MM.1S (cell line): Measurements from ENCODE around the gene MAP4.

Source experiments
- DNase-seq: peaks from one replicate; pipeline ENCODE4 v3.0.0-alpha.2; 2015
- H2AFZ ChIP-seq: fragments of 300-600 bp; sonication (generic); 2 replicates; pipeline ENCODE4 v1.6.0; 2016; ENCODE audit warnings: antibody characterized with exemption, low read length
- H3F3A ChIP-seq: fragments of 300-600 bp; sonication (generic); 2 replicates; pipeline ENCODE4 v1.6.1; 2016; ENCODE audit warnings: mild to moderate bottlenecking, antibody characterized with exemption, low read length, moderate library complexity, mixed read lengths; ENCODE audit not compliant: insufficient read depth
- H3K27ac ChIP-seq: fragments of 300-600 bp; sonication (generic); 2 replicates; pipeline ENCODE4 v1.5.1; 2016; ENCODE audit warnings: mild to moderate bottlenecking, low read length
- H3K27me3 ChIP-seq: fragments of 300-600 bp; sonication (generic); replicated peaks from 2 replicates; pipeline ENCODE4 v1.6.0; 2016; ENCODE audit warnings: low read length; ENCODE audit not compliant: insufficient read depth
- H3K36me3 ChIP-seq: fragments of 300-600 bp; sonication (generic); replicated peaks from 2 replicates; pipeline ENCODE4 v1.6.1; 2016; ENCODE audit warnings: mild to moderate bottlenecking, low read length, mixed read lengths; ENCODE audit not compliant: insufficient read depth
- H3K4me1 ChIP-seq: fragments of 300-600 bp; sonication (generic); 2 replicates; pipeline ENCODE4 v1.6.1; 2016; ENCODE audit warnings: low read length, mixed read lengths
- H3K4me2 ChIP-seq: fragments of 300-600 bp; sonication (generic); 2 replicates; pipeline ENCODE4 v1.6.0; 2016; ENCODE audit warnings: low read depth, low read length
- H3K4me3 ChIP-seq: fragments of 300-600 bp; sonication (generic); 2 replicates; pipeline ENCODE4 v1.5.1; 2016; ENCODE audit warnings: low read length, mixed read lengths
- H3K79me2 ChIP-seq: fragments of 300-600 bp; sonication (generic); 2 replicates; pipeline ENCODE4 v1.6.1; 2016; ENCODE audit warnings: mixed run types, low read length, mixed read lengths
- H3K9ac ChIP-seq: fragments of 300-600 bp; sonication (generic); 2 replicates; pipeline ENCODE4 v1.6.1; 2016; ENCODE audit warnings: low read length, mixed read lengths
- H3K9me2 ChIP-seq: fragments of 300-600 bp; sonication (generic); replicated peaks from 2 replicates; pipeline ENCODE4 v1.6.1; 2016; ENCODE audit warnings: mild to moderate bottlenecking, low read length, mixed read lengths; ENCODE audit not compliant: insufficient read depth
- H3K9me3 ChIP-seq: fragments of 300-600 bp; sonication (generic); replicated peaks from 2 replicates; pipeline ENCODE4 v1.6.1; 2016; ENCODE audit warnings: mild to moderate bottlenecking, low read length, mixed read lengths; ENCODE audit not compliant: insufficient read depth
- H4K20me1 ChIP-seq: fragments of 300-600 bp; sonication (generic); 2 replicates; pipeline ENCODE4 v1.6.1; 2016; ENCODE audit warnings: mild to moderate bottlenecking, low read length, moderate library complexity, mixed read lengths; ENCODE audit not compliant: insufficient read depth
- CTCF ChIP-seq: fragments of 300-600 bp; sonication (generic); IDR thresholded peaks from 2 replicates; pipeline ENCODE4 v1.5.1; 2016; ENCODE audit warnings: antibody characterized with exemption, low read length, mixed read lengths
- EZH2 ChIP-seq: fragments of 300-600 bp; sonication (generic); optimal IDR thresholded peaks from 2 replicates; pipeline ENCODE3; 2017; ENCODE audit warnings: low read depth, mild to moderate bottlenecking, antibody characterized with exemption, low read length, mixed read lengths
- EZH2phosphoT487 ChIP-seq: fragments of 300-600 bp; sonication (generic); IDR thresholded peaks from 2 replicates; pipeline ENCODE4 v1.6.1; 2018; ENCODE audit warnings: antibody characterized with exemption, low read length

The MAP4 gene

GRCh38 chr3:47991341-47991740 is 24.9 kb downstream of the MAP4 start:
- no peak overlapping the region for H3K4me2 ChIP-seq
- H3K9me2 ChIP-seq: no peaks in the 10 kb centered on the region
- H3K9ac ChIP-seq: no peak overlapping the region
- DNase-seq: no peak
- H3K4me3 ChIP-seq: no peak overlapping the region
- no peak overlapping the region for H2AFZ ChIP-seq
- H3K9me3 ChIP-seq: no peaks in the 10 kb centered on the region
- no peaks in the 10 kb centered on the region for H3F3A ChIP-seq
- peaks cover 15% of the 10 kb centered on the region; the same call in 1 of the 2 replicates for H3K79me2 ChIP-seq
- TF ChIP-seq CTCF (no peak), EZH2 (no peak), EZH2phosphoT487 (no peak)
- no peaks in the 10 kb centered on the region; the same call in 1 of the 2 replicates for H3K36me3 ChIP-seq
- no peaks in the 10 kb centered on the region; the same call in 1 of the 2 replicates for H4K20me1 ChIP-seq
- no peaks in the 10 kb centered on the region for H3K27me3 ChIP-seq
- no peak overlapping the region for H3K27ac ChIP-seq
- no peaks in the 10 kb centered on the region for H3K4me1 ChIP-seq

GRCh38 chr3:47989981-47990440 is 26.2 kb downstream of the MAP4 start:
- no peaks in the 10 kb centered on the region for H3K4me1 ChIP-seq
- H3K9me3 ChIP-seq: no peaks in the 10 kb centered on the region
- no peaks in the 10 kb centered on the region for H3K9me2 ChIP-seq
- H2AFZ ChIP-seq: no peak overlapping the region
- no peak overlapping the region for H3K4me3 ChIP-seq
- no peaks in the 10 kb centered on the region for H3F3A ChIP-seq
- no peaks in the 10 kb centered on the region for H3K27me3 ChIP-seq
- no peak overlapping the region for H3K9ac ChIP-seq
- peaks cover 5% of the 10 kb centered on the region; the same call in 1 of the 2 replicates for H3K79me2 ChIP-seq
- no peak overlapping the region for H3K27ac ChIP-seq
- no peak for TF ChIP-seq EZH2
- peak; percentile 92 for TF ChIP-seq CTCF
- H3K36me3 ChIP-seq: no peaks in the 10 kb centered on the region
- H4K20me1 ChIP-seq: no peaks in the 10 kb centered on the region; the same call in 1 of the 2 replicates
- peak; percentile 82 for DNase-seq
- no peak overlapping the region for H3K4me2 ChIP-seq

DNA sequence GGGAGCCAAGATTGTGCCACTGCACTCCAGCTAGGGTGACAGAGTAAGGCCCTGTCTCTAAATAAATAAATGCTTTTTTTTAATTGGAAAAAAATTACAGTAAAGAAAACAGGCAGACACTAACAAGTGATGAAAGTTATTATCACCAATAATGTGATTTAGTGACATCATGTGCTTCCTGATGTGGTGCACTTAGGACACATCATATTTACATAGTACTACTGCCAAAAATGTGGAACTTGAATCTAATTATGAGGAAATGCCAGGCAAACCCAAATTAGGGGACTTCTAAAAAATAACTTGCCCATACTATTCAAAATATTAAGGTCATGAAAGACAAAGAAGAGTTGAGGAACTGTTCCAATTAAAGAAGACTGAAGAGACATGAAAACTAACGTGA is 30.8 kb downstream of the MAP4 start:
- Histone ChIP-seq H3K4me2 (no peak overlapping the region), H3K4me3 (no peak overlapping the region), H3K9ac (no peak overlapping the region), H3K79me2 (peaks cover 11% of the 10 kb centered on the region), H2AFZ (no peak overlapping the region), H3K9me2 (no peaks in the 10 kb centered on the region), H3K36me3 (no peaks in the 10 kb centered on the region), H4K20me1 (no peaks in the 10 kb centered on the region; the same call in 1 of the 2 replicates), H3F3A (no peaks in the 10 kb centered on the region), H3K9me3 (no peaks in the 10 kb centered on the region), H3K4me1 (no peaks in the 10 kb centered on the region), H3K27me3 (no peaks in the 10 kb centered on the region), H3K27ac (no peak overlapping the region)
- DNase-seq: no peak
- TF ChIP-seq EZH2 (no peak), EZH2phosphoT487 (no peak), CTCF (no peak)
